Parathyroid adenoma (tissue), 2 donors: ENCODE data around the gene PTH2.
"Not testable (repeated sequence)": the region's sequence is repeated elsewhere in the genome, so short reads cannot be mapped to it uniquely, and the experiment has no call there.

ENCODE experiments used
- H2AFZ ChIP-seq: fragments of 300-600 bp; sonication (generic); one replicate; pipeline ENCODE4 v1.7.0; 2017; ENCODE audit warnings: antibody characterized with exemption, mild to moderate bottlenecking
- H3K27ac ChIP-seq: fragments of 300-600 bp; sonication (generic); one replicate; pipeline ENCODE4 v1.7.0; 2017
- H3K27me3 ChIP-seq: fragments of 300-600 bp; sonication (generic); one replicate; pipeline ENCODE4 v1.7.0; 2017; ENCODE audit warnings: low read length; ENCODE audit not compliant: control insufficient read depth, insufficient read depth
- H3K36me3 ChIP-seq: fragments of 300-600 bp; sonication (generic); one replicate; pipeline ENCODE4 v1.7.0; 2017; ENCODE audit warnings: low read length; ENCODE audit not compliant: control insufficient read depth, insufficient read depth
- H3K4me1 ChIP-seq: fragments of 300-600 bp; sonication (generic); one replicate; pipeline ENCODE4 v1.7.0; 2017; ENCODE audit warnings: control low read depth
- H3K4me2 ChIP-seq: fragments of 300-600 bp; sonication (generic); one replicate; pipeline ENCODE4 v1.7.0; 2017; ENCODE audit warnings: low read length
- H3K4me3 ChIP-seq: fragments of 300-600 bp; sonication (generic); one replicate; pipeline ENCODE4 v1.7.0; 2017; ENCODE audit warnings: low read depth, low read length
- H3K79me2 ChIP-seq: fragments of 300-600 bp; sonication (generic); one replicate; pipeline ENCODE4 v1.7.0; 2017; ENCODE audit warnings: control low read depth
- H3K9ac ChIP-seq: fragments of 300-600 bp; sonication (generic); one replicate; pipeline ENCODE4 v1.7.0; 2017; ENCODE audit warnings: mild to moderate bottlenecking
- H3K9me3 ChIP-seq: fragments of 300-600 bp; sonication (generic); one replicate; pipeline ENCODE4 v1.7.0; 2017; ENCODE audit warnings: low read length; ENCODE audit not compliant: control insufficient read depth
- CTCF ChIP-seq: fragments of 300-600 bp; sonication (generic); IDR thresholded peaks from one replicate; pipeline ENCODE4 v1.7.0; 2017; ENCODE audit warnings: antibody characterized with exemption, mild to moderate bottlenecking
- donor health status: primary hyperparathyroidism.

Gene PTH2

GRCh38 chr19:49374665-49375434 lies 48.4 kb downstream of the PTH2 start:
- Histone ChIP-seq H3K79me2 (no peaks in the 10 kb centered on the region), H3K4me2 (no peak overlapping the region), H3K36me3 (no peaks in the 10 kb centered on the region), H3K27me3 (no peaks in the 10 kb centered on the region), H3K4me3 (no peak overlapping the region), H3K4me1 (no peaks in the 10 kb centered on the region), H3K9me3 (no peaks in the 10 kb centered on the region), H2AFZ (no peak overlapping the region), H3K27ac (no peak overlapping the region), H3K9ac (no peak overlapping the region)
- no peak for TF ChIP-seq CTCF

- not testable (repeated sequence) for H3K27ac ChIP-seq, H2AFZ ChIP-seq, H3K9ac ChIP-seq, H3K4me2 ChIP-seq, H3K4me1 ChIP-seq, H3K36me3 ChIP-seq, H3K4me3 ChIP-seq, H3K79me2 ChIP-seq, H3K9me3 ChIP-seq, H3K27me3 ChIP-seq
These were observed 50.1 kb downstream of the PTH2 start for GRCh38 chr19:49373174-49373573.
